ENCODE results near the gene CCDC50.

The CCDC50 gene

DNA sequence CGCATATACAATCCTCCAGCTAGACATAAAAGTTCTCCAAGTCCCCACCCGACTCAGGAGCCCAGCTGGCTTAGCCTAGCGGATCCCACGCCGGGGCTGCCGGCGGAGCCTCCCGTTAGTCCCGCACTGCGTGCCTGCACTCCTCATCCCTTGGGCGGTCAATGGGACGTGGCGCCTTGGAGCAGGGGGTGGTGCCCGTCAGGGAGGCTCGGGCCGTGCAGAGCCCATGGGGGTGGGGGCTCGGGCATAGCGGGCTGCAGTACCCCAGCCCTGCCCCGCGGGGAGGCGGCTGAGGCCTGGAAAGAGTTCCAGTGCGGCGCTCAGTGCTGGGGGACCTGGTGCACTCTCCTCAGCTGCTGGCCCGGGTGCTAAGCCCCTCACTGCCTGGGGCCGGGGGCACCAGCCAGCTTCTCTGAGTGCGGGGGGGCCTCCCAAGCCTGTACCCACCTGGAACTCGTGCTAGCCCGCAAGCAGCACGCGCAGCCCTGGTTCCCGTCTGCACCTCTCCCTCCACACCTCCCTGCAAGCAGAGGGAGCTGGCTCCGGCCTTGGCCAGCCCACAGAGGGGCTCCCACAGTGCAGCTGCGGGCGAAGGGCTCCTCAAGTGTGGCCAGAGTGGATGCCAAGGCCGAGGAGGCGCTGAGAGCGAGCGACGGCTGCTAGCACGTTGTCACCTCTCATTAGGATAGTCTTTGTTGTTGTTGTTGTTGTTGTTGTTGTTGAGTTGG, 12.2 kb upstream of the CCDC50 start:
- no peak for DNase-seq (ENCODE audit: low spot score)

DNA sequence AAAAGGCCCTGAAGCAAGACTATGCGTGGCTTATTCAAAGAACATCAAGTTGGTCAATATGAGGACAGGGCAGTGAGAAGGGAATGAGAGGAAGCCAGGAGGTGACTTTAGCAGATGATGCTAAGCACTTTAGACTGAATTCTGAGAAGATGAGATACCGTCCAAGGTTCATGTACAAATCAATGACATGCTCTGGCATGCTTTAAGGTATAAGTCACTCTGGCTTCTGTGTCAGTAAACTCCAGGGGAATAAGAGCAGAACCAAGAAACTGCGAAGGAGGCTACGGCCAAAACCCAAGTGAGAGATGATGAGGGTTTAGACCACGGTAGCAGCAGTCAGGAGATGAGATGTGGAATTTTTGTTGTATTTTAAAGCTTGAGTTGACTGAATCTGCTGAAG, 8.9 kb upstream of the CCDC50 start:
- no peak for DNase-seq (ENCODE audit: low spot score)

DNA sequence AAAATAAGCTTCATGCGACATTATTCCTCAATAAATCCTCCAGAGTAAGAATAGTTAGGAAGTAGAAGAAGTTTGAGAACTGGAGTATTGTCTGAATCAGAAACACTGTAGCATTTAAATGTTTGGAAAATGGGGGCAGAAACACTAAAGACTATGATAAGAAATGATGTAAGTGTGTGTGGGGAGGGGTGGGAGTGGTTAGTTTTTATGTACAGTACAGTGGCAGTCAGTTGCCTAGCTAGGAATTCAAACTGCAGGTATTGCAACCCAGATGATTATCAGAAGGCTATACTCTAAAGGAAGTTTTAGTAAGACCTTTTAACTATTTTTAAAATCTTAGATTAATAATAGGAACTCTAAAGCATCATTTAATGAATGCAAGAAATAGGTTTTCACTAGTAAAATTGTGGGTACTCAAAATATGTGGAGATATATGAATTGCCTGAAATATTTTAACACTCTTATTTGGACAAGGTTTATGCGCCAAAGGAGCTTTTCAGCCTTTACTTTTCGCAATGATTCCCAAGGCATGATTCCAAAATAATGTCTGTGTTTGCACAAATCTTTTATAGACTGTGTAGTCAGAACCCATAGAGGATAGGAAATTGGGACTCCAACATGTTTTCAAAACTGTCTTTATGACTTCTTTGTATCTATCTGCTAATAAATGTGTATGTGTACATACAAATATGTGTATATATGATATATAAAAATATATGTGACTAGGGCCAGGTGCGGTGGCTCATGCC, 8.0 kb upstream of the CCDC50 start:
- no peak for DNase-seq (ENCODE audit: low spot score)

DNA sequence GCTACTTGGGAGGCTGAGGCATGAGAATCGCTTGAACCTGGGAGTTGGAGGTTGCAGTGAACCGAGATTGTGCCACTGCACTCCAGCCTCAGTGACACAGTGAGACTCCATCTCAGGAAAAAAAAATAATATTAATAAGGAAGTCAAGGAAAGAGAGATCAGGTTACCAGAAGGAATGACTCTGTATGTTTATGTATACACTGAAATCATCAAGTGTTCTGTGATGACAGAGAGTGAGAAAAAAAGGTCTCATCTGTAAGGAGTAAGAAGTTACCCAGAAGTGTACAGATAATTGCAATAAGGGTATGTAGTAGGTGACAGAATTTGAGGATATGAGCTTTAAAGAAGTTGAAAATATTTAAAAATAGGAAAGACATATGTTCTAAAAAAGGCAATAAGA, 4.3 kb upstream of the CCDC50 start:
- DNase-seq (ENCODE audit: low spot score) = no peak

DNA sequence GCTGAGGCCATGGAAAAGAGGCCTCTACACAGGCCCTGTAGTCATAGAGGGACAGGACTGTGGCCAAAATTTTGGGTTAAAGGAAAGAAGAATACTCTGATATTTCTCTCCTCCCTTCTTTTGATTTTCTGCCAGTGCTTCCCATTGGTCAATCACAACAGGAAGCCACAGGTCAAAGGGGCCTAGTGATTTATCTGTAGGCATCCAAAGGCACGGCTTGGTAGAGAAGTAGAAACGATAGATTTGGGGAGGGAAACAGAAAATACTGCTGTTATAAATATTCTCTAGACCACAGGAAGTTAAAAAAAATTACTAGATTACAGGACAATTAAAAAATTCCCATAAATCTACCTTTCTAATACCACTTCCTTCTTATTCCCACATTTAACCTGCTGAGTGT, 1.7 kb upstream of the CCDC50 start:
- no peak for DNase-seq (ENCODE audit: low spot score)

DNA sequence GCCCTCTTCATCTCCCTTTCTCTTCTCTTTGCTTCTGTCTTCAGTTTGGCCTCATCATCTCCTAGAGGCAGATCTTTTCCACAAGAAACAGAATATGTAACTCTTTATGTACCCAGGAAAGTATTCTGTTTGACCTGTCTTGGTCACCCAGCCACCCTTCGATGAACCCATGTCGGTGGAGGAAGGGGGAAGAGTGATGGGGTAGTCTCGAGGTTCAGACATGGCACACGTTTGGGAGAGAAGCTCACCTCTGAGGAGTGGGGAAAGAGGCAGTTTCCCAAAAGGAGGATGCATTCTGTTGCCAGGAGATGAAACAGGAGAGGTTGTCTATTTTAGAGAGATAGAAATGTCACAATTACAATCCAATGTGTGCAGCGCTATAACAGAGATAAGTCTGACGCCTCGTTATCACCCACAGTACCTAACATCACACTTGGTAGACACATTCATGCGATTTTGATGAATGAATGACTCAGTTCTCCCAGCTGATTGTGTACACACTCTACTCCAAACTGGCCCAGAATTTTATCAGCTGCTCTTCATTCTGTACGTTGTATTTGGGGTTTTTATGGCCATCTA, 722 bp upstream of the CCDC50 start:
- DNase-seq (ENCODE audit: low spot score) = no peak

DNA sequence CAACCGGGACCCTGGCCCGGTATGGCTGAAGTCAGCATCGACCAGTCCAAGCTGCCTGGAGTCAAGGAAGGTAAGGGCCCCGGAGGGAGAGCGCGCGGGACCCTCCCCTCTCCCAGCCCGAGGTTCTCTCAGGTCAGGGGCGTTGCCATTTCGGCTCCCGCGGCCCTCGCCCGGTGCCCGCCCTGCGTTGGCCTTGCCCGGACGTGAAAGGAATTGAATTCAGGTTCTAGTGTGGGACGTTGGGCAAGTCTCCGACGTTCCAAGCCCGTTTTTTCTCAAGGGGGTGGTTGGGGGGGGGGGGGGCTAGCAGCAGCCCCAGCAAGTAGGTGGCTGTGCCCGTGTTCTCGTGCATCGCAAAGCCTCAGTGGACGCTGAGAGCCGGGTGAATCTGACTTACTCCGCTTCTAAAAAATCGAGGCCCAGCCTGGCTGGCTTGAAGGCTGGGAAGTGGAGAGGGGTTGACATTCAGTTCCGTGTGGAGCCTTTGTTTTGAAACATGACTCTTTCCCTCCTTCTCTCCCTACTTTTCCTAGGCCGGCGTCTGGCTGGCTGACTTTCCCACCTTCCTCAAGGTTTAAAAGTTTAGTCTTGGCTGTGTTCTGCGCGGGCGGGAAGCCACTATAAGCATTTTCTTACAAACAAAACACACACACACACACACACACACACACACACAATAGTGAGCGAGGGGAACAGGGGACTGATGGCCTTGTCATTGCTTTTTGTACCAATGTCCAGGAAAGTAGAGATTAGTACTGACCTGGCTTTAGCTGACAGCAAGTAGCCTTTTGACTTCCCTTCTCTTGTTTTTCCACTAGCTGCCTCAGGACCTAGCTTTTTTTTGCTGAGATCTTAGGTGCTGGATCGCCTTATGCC, 698 bp downstream of the CCDC50 start, which contains the start of gene UTS2B:
Gene UTS2B (minus strand): TSS at position 873 of the 876 bp plus-strand sequence. CDS start 48,337 bp downstream, outside the sequence.
- DNase-seq (ENCODE audit: low spot score) = peak; percentile 55

DNA sequence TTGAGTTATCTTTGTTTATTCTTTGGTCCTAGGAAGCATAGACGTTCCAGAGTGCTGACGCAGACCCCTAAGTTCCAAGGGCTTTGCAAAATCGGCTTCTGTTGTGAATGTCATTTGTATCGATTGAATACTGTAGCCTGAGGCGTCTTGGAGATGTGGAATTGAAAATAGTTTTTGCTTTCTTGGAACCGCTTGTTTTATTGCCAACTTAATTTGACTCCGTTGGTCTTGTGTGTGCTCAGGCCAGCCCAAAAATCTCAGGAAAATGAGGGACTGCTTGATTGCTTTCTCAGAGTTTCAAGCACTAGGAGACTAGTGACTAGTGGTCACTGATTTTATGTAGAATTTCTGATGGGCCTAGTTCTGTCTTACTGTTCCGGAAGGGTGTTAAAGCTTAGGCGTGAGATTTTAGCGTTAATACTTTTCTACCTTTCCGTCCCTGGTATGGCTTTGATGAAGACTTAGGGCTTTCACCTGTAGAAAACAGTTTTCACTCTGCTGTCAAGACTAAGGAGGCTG, 1.4 kb downstream of the CCDC50 start:
- DNase-seq (ENCODE audit: low spot score) = peak; percentile 78

DNA sequence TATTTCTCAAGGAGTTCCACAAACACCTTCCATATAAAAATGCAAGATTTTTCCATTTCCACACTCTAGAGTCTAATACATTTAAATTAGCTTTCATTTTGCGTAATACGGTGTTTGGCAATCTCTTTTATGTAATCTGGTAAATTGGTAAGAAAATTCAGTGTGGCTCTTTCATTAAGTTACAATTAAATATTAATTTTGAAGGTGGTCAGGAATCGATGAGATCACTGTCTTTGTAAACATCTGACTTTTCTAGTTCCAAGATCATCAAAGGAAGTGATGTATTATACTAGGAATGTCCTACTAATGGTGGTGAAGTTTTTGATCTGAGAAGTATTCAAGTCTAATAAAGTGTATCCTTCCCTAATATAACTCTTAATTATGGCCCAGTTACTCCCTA, 2.2 kb downstream of the CCDC50 start:
- DNase-seq (ENCODE audit: low spot score) = peak; percentile 81

DNA sequence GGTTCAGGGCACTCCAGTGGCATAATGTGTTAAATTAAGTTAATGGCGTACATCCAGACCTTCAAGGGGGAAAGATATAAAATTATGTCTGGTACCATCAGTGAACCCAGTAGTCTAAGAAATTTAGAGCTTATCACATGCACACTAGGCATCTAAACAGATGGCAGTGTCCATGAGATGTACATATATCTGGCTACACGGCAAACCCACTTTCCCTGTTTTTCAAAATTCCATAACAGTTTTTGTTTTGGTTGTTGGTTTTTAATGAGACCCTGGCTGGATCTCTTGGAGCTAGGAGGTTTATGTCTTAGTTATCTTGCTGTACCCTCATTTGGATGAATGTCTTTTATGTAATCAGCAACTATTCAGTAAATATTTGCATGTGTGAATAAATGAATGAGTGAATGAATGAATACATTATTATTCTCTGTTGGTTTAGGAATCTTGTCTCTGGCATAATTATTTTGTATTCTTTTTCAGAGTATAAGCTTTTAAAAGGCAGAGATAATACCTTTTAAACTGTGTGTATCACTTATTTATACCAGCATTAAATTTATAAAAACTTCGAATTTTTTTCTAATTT, 4.2 kb downstream of the CCDC50 start:
- no peak for DNase-seq (ENCODE audit: low spot score)

DNA sequence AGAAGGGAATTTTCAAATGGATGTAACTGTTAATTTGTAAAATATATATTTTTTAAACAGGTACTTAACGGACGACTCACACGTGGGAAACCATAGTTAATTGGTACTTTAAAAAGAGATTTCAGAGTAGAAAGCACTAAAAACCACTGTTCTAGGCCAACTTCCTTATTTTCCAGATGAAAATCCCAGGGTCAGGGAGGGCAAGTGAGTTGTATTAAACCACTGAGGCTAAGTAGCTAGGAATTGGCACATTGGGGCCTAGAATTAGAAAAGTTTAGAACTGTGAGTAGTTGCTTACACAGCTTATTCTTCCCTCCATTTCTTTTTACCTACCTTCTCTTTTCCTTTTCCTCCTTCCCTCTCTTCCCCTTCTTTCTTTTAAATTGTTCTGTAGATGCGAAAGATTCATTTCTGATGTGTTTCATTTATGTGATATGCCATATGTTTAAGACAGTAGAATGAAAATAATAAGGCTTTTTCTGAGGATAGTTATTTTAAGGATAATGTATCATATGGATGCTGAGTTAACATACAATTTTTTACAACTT, 5.2 kb downstream of the CCDC50 start:
- no peak for DNase-seq (ENCODE audit: low spot score)

DNA sequence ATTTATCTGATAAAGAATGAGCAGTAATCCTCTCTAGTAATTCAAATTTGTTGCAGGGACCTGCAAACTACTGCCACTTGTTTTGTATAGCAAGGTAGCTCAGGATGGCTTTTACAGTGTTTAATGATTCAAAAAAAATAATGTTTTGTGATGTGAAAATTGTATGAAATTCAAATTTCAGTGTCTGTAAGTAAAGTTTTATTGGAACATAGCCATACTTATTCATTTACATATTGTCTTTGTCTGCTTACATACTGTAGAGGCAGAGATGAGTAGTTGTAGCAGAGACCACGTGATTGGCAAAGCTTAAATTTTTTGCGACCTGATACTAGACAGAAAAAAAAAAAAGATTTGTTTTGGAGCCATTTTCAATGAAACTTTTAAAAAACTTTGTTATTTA, 7.6 kb downstream of the CCDC50 start:
- no peak for DNase-seq (ENCODE audit: low spot score)

DNA sequence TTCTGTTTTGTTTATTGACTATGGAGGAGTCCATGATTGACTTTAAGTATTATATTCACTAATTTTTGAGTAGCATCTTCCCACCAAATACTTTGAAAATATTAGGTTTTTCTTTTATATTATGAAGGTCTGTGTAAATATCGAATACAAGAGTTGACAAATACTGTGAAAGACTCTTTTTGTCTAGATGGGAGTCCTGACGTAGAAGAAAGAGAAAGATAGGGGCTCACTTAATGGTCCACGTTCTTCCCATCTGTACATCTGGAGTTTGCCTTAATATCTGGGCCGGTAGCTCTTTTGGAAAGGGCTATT, 8.9 kb downstream of the CCDC50 start:
- no peak for DNase-seq (ENCODE audit: low spot score)

DNA sequence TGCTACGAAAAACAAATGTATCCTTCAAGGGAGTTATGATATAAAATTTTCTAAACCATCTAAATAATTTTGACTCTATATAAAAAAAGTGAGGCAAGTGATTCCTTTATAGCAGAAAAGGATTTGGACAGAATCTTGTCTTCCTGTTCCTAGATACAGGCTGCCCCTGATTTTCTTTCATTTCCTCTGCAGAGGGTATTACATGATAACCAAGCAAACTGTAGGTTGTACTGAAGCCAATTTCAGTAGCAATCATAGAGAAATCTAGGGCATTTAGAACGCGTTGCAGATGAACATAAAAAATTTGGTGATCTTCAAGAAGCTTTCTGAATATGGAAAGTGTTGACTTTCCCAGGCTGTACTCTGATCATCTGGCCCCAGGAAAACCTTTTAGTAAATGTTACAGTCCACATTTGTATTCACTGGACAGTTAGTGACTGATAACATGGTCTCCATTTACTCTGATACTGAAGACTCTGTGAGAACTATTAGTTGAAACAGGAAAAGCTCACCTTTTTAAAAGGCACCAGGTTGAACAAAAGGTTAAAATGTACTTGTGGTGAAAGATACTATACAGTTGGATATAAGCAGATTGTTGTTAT, 10.2 kb downstream of the CCDC50 start:
- no peak for DNase-seq (ENCODE audit: low spot score)

DNA sequence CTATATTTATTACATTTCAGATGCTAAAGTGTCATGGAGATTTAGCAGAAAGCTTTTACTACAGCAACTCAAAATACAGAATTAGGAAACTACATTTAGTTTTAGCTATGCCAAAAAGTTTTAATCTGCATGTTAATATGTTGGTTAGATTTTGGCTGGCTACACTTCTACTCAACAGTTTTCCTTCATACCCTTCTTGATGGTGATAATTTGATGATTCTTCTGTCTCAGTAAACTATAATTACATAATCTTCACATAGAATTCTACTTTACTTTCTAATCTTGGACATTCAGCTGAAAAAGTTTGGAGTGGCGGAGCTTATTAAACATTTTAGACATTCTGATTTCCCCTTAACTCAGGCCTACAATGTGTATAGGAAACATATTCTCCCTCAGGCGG, 11.2 kb downstream of the CCDC50 start:
- DNase-seq (ENCODE audit: low spot score) = no peak

DNA sequence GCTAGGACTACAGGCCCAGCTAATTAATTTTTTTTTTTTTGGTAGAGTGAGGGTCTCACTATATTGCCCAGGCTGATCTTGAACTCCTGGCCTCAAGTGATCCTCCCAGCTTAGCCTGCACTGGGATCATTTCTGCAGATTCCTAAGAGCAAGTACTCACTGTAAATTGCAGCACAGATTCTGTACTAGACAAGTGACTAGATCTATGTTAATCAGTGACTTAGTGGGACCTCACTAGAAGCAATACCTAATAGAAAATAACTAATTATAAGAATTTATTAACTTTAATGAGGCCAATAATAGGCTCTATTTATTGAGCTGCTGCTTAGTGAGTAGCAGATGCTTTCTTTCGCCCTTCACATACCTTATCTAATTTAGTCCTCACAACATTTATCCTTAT, 11.8 kb downstream of the CCDC50 start:
- no peak for DNase-seq (ENCODE audit: low spot score)

DNA sequence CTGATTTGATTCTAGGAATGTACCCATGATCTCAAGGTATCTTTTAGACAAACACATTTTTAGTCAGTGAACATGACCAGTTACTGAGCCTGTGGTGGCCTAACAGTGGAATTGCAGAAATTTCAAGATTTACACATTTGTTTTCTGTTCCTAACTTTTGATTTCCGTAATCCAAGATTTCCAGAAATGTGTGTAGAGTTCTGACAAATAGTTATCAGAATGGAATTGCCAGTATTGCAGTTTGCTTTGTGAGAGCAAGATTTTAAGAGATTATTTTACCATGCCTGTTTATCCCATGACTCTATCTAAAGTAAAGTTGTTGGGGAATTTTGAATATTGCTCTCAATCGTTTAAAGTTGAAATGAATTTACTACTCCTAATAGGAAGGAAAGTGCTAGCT, 12.8 kb downstream of the CCDC50 start:
- DNase-seq (ENCODE audit: low spot score) = no peak

DNA sequence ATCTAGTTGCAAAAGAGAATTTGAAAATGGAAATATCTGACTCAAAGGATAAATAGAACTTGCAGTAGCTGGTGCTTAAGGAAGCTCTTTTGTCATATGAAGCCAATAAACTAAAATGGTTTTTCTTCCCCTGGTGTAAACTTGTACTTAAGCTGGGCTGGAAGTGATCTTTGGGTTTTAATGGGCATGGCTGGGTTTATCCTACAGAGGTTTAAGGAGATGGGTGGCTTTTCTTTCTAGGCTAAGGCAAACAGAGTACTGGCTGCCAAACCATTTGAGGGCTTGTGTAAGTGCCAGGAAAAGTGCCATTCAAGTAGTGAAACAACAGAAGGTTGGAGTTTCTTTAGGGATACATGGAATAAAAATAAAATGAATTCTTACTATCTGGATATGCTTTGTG, 13.2 kb downstream of the CCDC50 start:
- no peak for DNase-seq (ENCODE audit: low spot score)

DNA sequence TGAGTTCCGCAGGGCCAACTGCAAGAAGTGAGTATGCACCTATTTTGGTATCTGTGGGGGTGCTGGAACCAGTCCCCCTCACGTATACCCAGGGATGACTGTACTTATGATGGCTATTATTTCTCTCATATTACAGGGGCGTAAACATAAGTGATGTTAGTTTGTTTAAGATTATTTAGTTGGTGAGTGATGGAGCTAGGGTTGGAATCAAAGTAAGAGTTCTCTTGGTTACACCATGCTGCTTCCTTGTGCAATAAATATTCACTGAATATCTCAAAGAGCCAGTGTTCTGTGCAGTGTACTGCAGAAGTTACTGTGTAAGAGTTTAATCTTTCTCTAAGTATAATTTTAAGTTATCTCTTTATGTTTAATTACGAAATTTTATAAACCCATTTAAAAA, 13.9 kb downstream of the CCDC50 start:
- no peak for DNase-seq (ENCODE audit: low spot score)

DNA sequence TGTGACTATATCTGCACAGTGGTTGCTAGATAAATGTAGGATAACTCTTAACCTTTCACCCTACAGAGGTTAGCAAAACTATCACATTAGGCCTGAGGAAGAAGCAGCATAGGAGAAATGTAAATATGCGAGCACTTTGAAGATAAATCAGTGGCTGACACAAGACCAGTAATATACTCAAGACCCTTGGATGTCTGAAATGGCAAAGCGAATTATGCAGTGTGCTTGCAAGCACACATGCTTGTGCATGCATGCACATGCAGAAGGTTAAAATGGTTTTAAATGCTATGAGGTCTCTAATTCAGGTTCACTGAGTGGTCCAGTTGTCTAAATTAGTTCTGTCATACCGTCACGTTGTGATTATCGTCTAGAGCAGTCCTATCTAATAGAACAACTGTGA, 14.7 kb downstream of the CCDC50 start:
- no peak for DNase-seq (ENCODE audit: low spot score)

DNA sequence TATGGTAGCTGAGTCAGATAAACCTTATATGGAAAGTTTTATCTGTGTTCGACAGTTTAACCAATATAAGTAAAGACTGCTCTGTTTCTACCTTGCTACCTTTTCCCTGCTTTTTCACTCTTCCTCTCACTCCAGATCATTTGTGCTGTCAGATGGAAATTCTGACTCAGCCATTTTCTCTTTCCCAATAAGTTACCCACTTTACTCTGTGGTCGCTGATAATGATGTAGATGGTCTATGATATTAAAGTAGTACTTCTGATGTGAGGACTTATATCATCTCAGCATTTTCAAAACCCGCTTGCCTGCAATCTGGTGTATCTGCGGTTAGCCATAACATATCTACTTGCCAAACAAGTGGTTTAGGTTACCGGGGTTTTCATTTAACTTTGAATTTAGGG, 16.1 kb downstream of the CCDC50 start:
- DNase-seq (ENCODE audit: low spot score) = peak; percentile 23

All from kidney tubule cell (primary cell).